ENCODE measurements around the gene TBX6. TPM values are rescaled to one million over a fixed set of nuclear protein-coding genes. Genes with fewer than 3 reads are reported as not detected.

The TBX6 gene
- total and polyA plus RNA-seq, 10 of the 15 experiments (the other 5 are each of a cell fraction or from before 2014, with no cell fraction given), result 0.08 to 0.90 (median 0.31) TPM; not detected in 2

- TF ChIP-seq ZBTB4 (CRISPR knock-in tag; IDR thresholded peaks at IDR 0.05) (no peak), FOXK2 (IDR thresholded peaks at IDR 0.05) (no peak), EP300 (IDR thresholded peaks at IDR 0.05; ENCODE audit: borderline replicate concordance in 1 of 2, control insufficient read depth in 1 of 2, low read depth in 2 of 2, low read length in 2 of 2) (no peak), GATAD2B (conservative IDR thresholded peaks at IDR 0.05; ENCODE audit: low read depth) (no peak), IKZF1 (conservative IDR thresholded peaks at IDR 0.05) (0 out of 2 replicates have a peak, but pooled peaks have one; percentile 32), CBFB (IDR thresholded peaks at IDR 0.05; ENCODE audit: low read depth) (no peak), MEF2A (IDR thresholded peaks at IDR 0.05; ENCODE audit: insufficient read depth, low read depth, low read length) (no peak), RAD21 (IDR thresholded peaks at IDR 0.05; ENCODE audit: insufficient read depth, low read depth, low read length) (peak; percentile 61), ZNF622 (IDR thresholded peaks at IDR 0.05) (no peak), NR2C2 (IDR thresholded peaks at IDR 0.05; ENCODE audit: borderline replicate concordance, control insufficient read depth, insufficient read length, low read depth) (no peak), SMC3 (IDR thresholded peaks at IDR 0.05; ENCODE audit: borderline replicate concordance, low read length) (peak; percentile 64), BHLHE40 (IDR thresholded peaks at IDR 0.05; ENCODE audit: borderline replicate concordance in 1 of 2, low read depth in 2 of 2, low read length in 1 of 2) (no peak), SRF (IDR thresholded peaks at IDR 0.05; ENCODE audit: low read depth in 2 of 2, low read length in 2 of 2) (0 out of 4 replicates have a peak, but pooled peaks of 1 of the 2 experiments have one; percentile 4)
These were observed 20.7 kb upstream of the TBX6 start (continued) for GRCh38 chr16:30112197-30113030.

Measured in GM12878 (cell line).